Measurements from ENCODE around the gene ADGRV1. TPM values are rescaled to one million over a fixed set of nuclear protein-coding genes. Genes with fewer than 3 reads are reported as not detected.
A peak's percentile ranks its signal among the peaks of the same experiment; 100 is the strongest.

ADGRV1 gene
- total RNA-seq, 4 donors from 2014 or later: 0.08 to 0.87 (median 0.41) TPM

- 76 to 83% methylated on average over 5 of the region's 5 CpGs for WGBS, 2 donors (ENCODE audit: low coverage in 1 of 2)
- Histone ChIP-seq H3K27me3 (no peaks in the 10 kb centered on the region), H3K4me3 (no peak overlapping the region), H3K9me3 (no peaks in the 10 kb centered on the region), H3K4me1 (peaks cover 0 to 18% (median 2%) of the 10 kb centered on the region in 3 donors), H3K27ac (no peak overlapping the region), H3K36me3 (no peaks in the 10 kb centered on the region)
- no peak for ATAC-seq
- TF ChIP-seq POLR2AphosphoS5 (IDR thresholded peaks at IDR 0.05) (no peak), EP300 (IDR thresholded peaks at IDR 0.05) (no peak), CTCF (IDR thresholded peaks at IDR 0.05) (no peak), POLR2A (IDR thresholded peaks at IDR 0.05) (no peak)
Observed at GRCh38 chr5:90930062-90930461, 371.5 kb downstream of the ADGRV1 start.

GRCh38 chr5:90930756-90931431 lies 372.3 kb downstream of the ADGRV1 start:
- Histone ChIP-seq H3K9me3 (no peaks in the 10 kb centered on the region), H3K4me1 (peaks cover 0 to 18% (median 2%) of the 10 kb centered on the region in 3 donors), H3K27me3 (no peaks in the 10 kb centered on the region), H3K4me3 (no peak overlapping the region), H3K27ac (no peak overlapping the region), H3K36me3 (no peaks in the 10 kb centered on the region)
- WGBS, 2 donors (ENCODE audit: low coverage in 1 of 2): 63 to 80% methylated on average over 2 to 4 of the region's 4 CpGs
- ATAC-seq: no peak
- TF ChIP-seq EP300 (IDR thresholded peaks at IDR 0.05) (no peak), CTCF (IDR thresholded peaks at IDR 0.05) (no peak), POLR2A (IDR thresholded peaks at IDR 0.05) (no peak), POLR2AphosphoS5 (IDR thresholded peaks at IDR 0.05) (no peak)

- TF ChIP-seq EP300 (IDR thresholded peaks at IDR 0.05) (no peak), POLR2AphosphoS5 (IDR thresholded peaks at IDR 0.05) (peak; percentile 26), POLR2A (IDR thresholded peaks at IDR 0.05) (no peak), CTCF (IDR thresholded peaks at IDR 0.05) (peak; percentile 66 to 84 (median 83))
- H3K4me3 ChIP-seq: no peak overlapping the region
- H3K27ac ChIP-seq: no peak overlapping the region
- peak; percentile 69 for ATAC-seq
- WGBS, 2 donors (ENCODE audit: low coverage in 1 of 2): 2 to 3% methylated on average over 4 of the region's 4 CpGs
- no peaks in the 10 kb centered on the region for H3K27me3 ChIP-seq
- no peaks in the 10 kb centered on the region for H3K9me3 ChIP-seq
- H3K4me1 ChIP-seq: peaks cover 0 to 18% (median 2%) of the 10 kb centered on the region in 3 donors
- no peaks in the 10 kb centered on the region for H3K36me3 ChIP-seq
Observed at GRCh38 chr5:90932052-90932699, 373.6 kb downstream of the ADGRV1 start.

- Histone ChIP-seq H3K27ac (peak overlapping the region in 2 of 4 donors; percentile 6 to 20), H3K27me3 (no peaks in the 10 kb centered on the region), H3K9me3 (no peaks in the 10 kb centered on the region), H3K4me1 (peaks cover 0 to 18% (median 2%) of the 10 kb centered on the region in 3 donors), H3K36me3 (no peaks in the 10 kb centered on the region), H3K4me3 (no peak overlapping the region)
- no peak for TF ChIP-seq POLR2AphosphoS5 (IDR thresholded peaks at IDR 0.05)
- TF ChIP-seq POLR2A (IDR thresholded peaks at IDR 0.05): no peak
- no peak for TF ChIP-seq EP300 (IDR thresholded peaks at IDR 0.05)
- TF ChIP-seq CTCF (IDR thresholded peaks at IDR 0.05): no peak
- ATAC-seq: no peak
Observed at GRCh38 chr5:90933298-90933697, 374.7 kb downstream of the ADGRV1 start.
